ENCODE measurements around the gene DAP. TPM values are rescaled to one million over a fixed set of nuclear protein-coding genes. Genes with fewer than 3 reads are reported as not detected.

The DAP gene
- total and polyA plus RNA-seq, 12 donors: 27.4 to 197 (median 101) TPM

DNA sequence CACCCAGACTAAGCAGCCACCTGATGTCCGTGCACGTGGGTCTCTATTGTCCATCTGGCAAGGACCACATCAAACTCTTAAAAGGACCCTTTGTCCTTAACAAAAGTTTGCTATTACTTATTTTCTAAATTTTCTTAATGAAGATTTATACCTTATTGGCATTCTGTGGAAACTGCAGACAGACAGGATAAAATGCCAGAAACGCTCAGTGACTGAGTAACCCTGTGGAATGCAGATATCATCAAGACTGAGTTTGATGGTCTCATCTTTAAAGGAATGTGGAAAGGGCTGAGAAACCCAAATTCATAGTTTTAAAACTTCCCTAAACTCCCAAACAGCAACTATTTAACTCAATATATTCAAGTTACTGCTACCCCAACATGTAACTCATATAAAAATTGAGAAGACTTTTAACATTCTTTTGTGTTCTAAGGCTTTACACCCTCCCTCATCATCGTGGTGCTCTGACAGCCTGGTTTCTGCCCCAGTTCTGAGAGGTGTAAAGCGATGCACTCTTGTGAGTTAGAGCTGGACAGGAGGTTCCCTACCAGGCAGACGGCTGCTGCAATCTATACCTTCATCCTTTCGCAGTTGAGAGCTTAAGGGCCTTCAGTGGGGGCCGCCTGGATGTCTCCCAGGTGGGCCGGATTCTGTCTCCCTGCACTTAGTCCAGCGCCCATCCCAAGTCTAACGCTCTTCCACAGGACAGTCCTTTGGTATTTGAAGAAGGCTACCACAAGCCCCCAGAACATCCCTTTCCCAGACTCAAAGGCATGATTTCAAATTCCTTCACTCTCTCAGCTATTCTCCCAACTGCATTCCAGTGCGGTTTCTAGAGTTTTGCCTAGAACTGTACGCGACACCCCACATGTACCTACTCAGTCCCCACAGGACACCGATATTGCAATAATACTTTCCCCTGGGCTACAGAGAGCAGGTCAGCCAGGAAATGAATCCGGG is 68.9 kb downstream of the DAP start:
- no peak overlapping the region for H3K4me3 ChIP-seq
- peaks cover 3 to 5% of the 10 kb centered on the region in 2 donors for H3K4me1 ChIP-seq (replicated peaks in 1 of 2)
- no peak overlapping the region for H3K27ac ChIP-seq
- DNase-seq: no peak
- WGBS, 4 donors: 91 to 93% (median 91%) methylated on average over 14 to 16 of the region's 16 CpGs
- no peaks in the 10 kb centered on the region for H3K27me3 ChIP-seq
- intact Hi-C loops (cut with DNase I): no loop called here
- TF ChIP-seq POLR2A (IDR thresholded peaks at IDR 0.05) (no peak), CTCF (IDR thresholded peaks at IDR 0.05) (no peak)
- H3K9me3 ChIP-seq (replicated peaks in 1 of 3): no peaks in the 10 kb centered on the region
- no peaks in the 10 kb centered on the region for H3K36me3 ChIP-seq (replicated peaks in 1 of 2)

- intact Hi-C loops (cut with DNase I): no loop called here
- WGBS, 4 donors: 88 to 94% (median 92%) methylated on average over 14 of the region's 14 CpGs
- no peak for TF ChIP-seq CTCF (IDR thresholded peaks at IDR 0.05)
- no peak for TF ChIP-seq POLR2A (IDR thresholded peaks at IDR 0.05)
- Histone ChIP-seq H3K4me3 (no peak overlapping the region), H3K36me3 (replicated peaks in 1 of 2) (no peaks in the 10 kb centered on the region), H3K27ac (no peak overlapping the region), H3K9me3 (replicated peaks in 1 of 3) (no peaks in the 10 kb centered on the region), H3K4me1 (replicated peaks in 1 of 2) (peaks cover 3 to 5% of the 10 kb centered on the region in 2 donors), H3K27me3 (no peaks in the 10 kb centered on the region)
- no peak for DNase-seq
These were observed 70.3 kb downstream of the DAP start for GRCh38 chr5:10690460-10691440.

DNA sequence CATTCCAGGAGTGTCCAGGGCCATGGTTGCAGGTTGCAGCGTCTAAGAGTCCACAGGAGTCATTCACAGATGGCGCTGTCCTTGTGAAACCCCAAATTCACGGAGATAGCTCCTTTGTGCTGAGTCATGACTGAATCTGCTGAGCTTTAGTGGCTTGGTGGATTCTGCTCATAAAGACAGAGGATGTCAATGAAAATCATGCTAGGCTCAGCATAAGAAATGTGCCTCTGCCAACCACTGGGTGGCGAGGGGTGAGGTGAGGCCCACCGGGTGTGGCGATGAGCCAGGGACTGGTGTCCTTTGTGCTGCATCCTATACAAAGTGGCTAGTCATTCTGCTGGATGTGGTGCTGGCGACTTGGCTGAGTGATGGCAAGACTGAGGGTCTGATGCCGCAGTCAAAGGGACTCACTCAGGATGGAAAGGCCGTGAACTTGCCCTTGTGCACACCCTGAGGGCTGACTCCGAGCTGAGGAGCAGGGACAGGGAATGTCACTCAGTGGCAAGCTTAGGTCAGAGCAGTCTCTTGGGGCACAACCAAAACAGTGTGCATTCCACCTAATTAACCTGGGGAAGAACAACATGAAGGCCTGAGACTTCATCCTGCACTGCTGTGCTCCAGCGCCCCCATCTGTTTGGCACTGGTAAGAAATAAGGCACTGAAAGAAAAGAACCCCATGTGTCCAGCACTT is 71.5 kb downstream of the DAP start:
- Histone ChIP-seq H3K9me3 (replicated peaks in 1 of 3) (no peaks in the 10 kb centered on the region), H3K27ac (no peak overlapping the region), H3K4me1 (replicated peaks in 1 of 2) (no peaks in the 10 kb centered on the region), H3K36me3 (replicated peaks in 1 of 2) (no peaks in the 10 kb centered on the region), H3K4me3 (no peak overlapping the region), H3K27me3 (no peaks in the 10 kb centered on the region)
- TF ChIP-seq POLR2A (IDR thresholded peaks at IDR 0.05): no peak
- peak in 1 of 6 experiments; percentile 13 for TF ChIP-seq CTCF (IDR thresholded peaks at IDR 0.05)
- WGBS, 4 donors: 76 to 84% (median 80%) methylated on average over 7 to 11 of the region's 11 CpGs
- intact Hi-C loops (cut with DNase I): no loop called here
- peak in 2 of 7 donors; percentile 34 to 44 for DNase-seq

Measured in adrenal gland (tissue), 12 donors.